Activated CD4-positive, CD25-positive, alpha-beta regulatory T cell treated with anti-CD3 and anti-CD28 coated beads, Interleukin-2, amount 50 U/mL, for 72 hours (primary cell): ENCODE data around the gene CPNE5.
"Not testable (repeated sequence)": the region's sequence is repeated elsewhere in the genome, so short reads cannot be mapped to it uniquely, and the experiment has no call there.

Experiments
- DNase-seq: peaks from one replicate; pipeline ENCODE4 v3.0.0; 2021

CPNE5 gene

DNA sequence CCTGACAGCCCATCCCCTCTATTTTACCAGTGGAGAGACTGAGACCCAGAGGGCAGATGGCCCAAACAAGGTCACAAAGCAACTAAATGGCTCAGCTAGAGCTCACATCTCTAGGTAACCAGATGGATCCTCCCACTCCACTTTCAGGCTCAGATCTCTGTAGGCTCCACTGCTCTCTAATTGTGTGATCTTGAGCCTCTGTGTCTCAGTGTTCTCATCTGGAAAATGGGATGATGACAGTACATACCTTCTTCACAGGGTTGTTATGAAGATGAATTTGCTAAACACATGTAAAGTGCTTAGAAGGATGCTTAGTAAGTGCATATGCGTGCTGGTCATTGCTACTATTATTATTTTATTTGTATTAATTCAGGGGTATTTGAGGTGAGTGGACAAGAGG lies 101.1 kb downstream of the CPNE5 start:
- no peak for DNase-seq

DNA sequence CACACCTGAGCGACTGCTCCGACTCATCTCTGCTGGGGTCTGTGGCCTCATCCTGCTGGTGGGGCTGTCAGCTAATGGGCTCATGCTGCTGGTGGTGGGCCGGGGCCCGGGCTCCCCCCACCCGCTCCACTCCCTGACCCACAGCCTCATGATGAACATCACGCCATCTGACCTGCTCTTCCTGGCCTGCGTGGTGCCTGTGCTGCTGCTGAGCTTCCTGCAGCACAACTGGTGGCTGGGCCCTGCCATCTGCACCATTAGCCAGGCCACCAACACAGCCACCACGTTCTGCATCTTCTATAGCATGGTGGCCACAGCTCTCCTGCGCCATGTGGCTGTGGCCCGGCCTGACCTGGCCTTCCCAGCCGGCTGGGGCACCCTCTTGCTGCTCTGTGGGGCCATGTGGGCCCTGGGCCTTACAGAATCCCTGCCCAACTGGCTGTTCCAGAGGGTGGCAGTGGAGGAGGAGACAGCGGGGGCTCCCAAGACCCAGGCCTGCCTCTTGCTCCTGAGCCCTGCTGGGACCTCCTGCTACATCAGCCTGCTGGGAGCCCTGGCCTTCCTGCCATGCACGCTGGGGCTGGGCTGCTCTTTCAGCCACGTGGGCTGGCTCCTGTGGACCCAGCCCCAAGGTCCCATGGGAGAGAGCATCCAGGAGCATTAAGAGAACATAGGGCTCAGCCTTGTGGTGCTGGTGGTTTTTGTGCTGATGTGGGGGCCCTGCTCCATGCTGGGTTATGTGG lies 102.0 kb downstream of the CPNE5 start:
- DNase-seq = no peak

DNA sequence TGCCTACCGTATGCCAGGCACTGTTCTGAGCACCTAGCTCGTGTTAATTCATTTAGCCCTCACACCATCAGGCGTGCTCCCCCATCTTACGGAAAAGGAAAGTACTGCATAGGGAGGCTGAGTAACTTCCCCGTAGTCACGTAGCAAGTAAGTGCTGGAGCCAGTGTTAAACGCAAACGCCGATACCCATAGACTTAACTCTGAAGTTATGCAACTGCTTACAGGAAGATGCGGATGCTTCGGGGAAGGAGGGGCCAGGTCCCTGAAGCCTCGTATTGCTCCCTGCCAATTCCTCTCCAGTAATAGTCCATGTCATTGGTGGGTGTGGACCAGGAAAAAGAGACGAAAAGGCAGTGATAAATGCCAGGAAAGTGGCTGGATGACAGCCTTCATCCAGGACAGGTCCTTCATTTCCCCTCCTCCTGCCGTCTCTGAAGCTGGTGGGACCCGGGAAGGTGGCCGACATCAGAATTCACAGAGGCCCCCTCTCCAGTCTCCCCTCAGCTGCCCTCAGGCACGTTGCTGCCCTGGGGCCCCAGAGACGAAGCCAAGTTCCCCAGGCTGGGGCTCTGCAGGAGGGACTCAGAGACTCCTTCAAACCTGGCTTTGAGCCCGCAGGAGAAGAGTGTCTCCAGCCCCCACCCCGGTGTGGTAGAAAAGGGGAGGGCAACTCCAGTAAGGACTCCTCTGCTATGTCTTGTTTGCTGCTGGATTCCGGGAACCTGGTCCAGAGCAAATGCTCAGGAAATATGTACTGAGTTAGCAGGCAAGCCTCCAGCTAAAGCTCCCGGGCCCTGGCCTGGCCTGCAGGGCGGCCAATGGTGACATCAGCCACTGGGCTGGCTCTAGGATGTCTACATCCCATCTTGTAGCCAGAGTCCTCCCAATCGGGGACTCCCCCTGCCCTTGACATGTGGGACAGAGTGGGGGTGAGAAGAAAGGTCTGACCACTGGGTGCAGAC lies 103.9 kb downstream of the CPNE5 start:
- no peak for DNase-seq

DNA sequence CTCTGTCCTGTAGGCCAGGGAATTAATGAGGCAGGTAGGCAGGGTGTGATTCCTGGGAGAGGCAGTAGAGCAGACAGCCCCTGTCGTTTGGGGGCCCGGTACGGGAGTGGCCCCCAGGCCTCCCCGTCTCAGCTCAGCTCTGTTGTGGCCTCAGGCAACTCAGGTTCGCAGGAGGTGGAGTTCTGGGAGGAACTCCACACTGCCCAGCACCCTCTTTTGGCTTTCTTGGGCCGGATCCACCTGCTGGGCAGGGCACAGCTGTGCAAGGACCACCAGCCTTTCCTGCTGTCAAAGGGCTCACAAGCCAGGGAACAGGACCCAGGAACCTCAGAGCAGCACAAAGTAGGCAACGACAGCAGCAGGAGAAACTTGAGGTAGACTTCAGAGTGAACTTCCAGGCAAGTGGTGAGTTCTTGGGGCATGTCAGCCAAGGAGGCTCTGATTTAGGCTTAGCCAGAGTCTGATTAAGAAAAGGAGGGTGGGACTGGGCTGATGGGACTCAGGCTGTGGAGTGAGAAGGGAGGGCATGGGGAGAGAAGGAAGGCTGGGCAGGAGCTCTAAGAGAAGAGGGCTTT lies 104.7 kb downstream of the CPNE5 start:
- DNase-seq = no peak

DNA sequence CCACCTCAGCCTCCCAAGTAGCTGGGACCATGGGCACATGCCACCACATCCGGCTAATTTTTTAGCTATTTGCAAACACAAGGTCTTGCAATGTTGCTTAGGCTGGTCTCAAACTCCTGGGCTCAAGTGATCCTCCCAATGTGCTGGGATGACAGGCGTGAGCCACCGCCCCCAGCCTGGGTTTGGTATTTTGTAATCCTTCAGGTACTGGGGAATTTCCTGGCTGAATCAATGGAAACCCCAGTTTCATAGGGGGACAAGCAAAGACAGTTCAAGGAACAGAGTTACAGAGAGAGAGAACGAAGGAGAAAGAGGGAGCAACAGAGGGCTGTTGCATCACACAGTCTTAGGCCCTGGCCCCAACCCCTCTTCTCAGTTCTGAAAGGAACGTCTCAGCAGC lies 105.9 kb downstream of the CPNE5 start:
- no peak for DNase-seq

- DNase-seq = no peak
These were observed 107.5 kb downstream of the CPNE5 start for GRCh38 chr6:36731622-36732310.

DNA sequence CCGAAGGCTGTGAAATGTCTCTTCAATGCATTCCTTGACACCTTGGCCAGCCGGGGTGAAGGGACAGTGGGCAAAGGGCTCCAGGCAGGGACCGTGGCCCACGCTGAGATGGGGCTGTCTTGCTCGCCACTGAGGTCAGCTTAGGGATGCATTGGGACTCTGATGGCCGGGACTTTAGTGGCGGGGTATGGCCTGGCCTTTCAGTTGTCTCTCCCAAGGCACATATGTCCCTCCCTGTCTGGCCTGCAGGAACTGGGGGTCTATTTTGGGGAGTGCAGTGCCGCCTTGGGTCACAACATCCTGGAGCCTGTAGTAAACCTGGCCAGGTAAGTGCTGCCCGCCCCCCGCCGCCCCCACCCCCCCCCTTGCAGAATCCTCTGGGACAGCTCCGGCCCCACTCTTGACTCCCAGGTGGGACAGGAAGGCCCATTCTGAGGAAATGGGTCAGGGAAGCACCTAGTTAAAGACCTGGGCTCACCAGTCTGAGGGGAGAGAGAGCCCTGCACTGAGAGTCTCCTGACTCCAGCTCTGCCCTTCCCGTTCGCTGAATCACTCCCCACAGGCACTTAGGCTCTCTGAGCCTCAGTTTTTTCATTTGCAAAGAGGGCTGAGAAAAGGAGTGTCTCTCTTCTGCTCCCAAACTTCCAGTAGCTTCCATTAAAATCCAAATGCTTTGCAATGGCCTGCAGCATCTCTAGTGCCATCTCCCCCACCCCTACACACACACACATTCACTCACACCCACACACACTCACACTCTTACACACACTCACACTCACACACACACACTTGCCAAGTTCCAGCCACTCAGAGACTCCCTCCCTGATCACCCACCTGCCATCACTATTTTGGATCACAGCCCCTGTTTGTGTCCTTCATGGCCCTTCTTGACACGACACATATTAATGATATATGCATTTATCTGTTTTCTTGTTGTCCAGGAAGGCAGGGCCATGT lies 108.5 kb downstream of the CPNE5 start:
- DNase-seq = no peak

DNA sequence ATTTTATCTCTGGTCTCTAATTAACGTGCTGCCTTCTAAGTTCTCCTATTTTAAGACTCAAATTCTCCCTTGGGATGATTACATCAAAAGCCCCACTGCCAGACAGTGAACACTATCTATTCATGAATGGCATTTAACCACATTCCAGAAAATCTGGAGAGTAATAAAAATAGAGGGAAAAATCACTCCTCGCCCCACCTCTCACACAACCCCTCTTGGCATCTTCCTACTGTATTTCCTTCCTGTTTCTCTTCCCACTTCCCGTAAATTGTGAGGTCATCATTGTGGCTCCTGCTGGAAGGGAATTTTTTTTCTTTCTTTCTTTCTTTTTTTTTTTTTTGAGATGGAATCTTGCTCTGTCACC lies 110.1 kb downstream of the CPNE5 start:
- no peak for DNase-seq

DNA sequence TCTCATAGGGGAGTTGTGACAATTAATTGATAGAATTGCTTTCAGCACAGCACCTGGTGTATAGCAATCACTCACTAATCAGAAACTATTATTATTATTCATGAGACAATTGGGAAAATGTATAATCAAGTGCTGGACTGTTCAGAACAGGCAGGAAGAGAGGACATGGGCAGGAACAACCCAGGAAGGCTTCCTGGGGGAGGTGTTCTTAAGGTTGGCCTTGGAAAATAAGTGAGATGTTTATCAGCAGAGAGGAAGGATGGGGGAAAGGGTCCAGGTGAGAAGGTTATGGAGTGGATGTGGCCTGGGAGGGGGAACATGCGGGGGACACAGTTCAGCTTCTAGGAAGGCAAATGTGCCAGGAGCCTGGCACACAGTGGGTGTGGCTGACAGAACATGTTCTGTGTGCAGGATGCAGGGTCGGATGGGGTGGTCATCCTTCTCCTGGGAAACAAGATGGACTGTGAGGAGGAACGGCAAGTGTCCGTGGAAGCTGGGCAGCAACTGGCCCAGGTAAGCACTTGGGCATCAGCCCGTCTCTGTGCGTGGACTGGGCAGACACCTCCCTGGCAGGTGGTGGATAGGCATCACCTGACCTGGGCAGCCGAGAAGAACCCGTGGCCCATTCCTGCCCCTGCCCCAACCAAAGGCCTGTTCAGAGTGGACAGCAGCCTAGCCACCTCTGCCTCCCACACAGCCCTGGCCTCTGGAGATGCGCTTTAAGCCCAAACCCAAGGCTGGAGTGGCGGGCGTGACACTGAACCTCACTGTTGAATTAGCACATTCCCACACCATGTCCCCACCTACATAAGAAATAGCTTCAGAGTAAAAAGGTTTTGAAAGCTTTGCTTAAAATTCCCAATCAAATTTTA lies 110.7 kb downstream of the CPNE5 start:
- no peak for DNase-seq

GRCh38 chr6:36727505-36728021 lies 111.7 kb downstream of the CPNE5 start:
- DNase-seq = no peak

DNA sequence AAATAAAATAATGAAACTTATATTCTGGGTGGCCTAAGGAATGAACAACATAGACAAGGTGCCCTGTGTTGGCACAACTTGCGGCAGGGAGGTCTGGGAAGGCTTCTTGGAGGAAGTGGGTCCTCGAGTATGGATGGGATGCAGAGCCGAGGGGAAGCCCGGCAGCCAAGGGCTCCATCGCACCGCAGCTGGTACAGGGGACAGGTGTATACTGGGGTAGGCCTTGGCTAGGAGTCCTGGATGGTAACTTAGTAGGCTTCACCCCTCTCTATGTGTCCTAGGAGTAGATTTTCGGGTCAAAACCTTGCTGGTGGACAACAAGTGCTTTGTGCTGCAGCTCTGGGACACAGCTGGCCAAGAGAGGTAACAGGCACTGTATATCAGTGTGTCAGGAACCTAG lies 113.7 kb downstream of the CPNE5 start:
- DNase-seq = no peak

- DNase-seq = peak; percentile 50
These were observed 114.5 kb downstream of the CPNE5 start for GRCh38 chr6:36724514-36725390.

DNA sequence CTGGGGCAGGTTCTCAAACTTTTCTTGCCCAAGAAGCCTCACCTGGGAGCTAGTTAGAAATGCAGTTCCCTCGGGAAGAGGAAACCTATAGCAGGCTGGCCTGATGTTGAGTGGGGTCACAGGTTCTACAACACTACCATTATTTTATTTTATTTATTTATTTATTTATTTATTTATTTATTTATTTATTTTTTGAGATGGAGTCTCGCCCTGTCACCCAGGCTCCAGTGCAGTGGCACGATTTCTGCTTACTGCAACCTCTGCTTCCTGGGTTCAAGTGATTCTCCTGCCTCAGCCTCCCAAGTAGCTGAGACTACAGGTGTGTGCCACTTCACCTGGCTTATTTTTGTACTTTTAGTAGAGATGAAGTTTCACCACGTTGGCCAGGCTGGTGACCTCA lies 115.3 kb downstream of the CPNE5 start:
- DNase-seq = not testable (repeated sequence)

DNA sequence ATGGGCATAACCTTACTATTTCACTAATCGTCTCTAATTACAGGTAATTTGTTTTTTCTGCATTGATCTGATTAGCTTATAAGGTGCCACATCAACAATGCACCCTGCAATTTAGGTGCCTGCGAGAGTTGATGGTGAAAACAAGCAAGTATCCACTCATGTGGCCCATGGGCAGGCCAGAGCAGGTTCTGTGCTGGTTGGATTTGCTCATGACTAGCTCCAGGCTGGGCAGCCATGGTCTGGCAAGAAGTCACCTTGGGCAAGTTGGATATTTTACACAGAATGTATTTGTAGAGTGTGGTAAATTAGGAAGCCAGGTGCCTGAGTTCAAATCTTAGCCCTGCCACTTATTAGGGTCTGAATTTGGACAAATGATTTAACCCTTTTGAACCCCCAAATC lies 116.4 kb downstream of the CPNE5 start:
- DNase-seq = no peak

GRCh38 chr6:36722365-36722764 lies 116.9 kb downstream of the CPNE5 start:
- no peak for DNase-seq

DNA sequence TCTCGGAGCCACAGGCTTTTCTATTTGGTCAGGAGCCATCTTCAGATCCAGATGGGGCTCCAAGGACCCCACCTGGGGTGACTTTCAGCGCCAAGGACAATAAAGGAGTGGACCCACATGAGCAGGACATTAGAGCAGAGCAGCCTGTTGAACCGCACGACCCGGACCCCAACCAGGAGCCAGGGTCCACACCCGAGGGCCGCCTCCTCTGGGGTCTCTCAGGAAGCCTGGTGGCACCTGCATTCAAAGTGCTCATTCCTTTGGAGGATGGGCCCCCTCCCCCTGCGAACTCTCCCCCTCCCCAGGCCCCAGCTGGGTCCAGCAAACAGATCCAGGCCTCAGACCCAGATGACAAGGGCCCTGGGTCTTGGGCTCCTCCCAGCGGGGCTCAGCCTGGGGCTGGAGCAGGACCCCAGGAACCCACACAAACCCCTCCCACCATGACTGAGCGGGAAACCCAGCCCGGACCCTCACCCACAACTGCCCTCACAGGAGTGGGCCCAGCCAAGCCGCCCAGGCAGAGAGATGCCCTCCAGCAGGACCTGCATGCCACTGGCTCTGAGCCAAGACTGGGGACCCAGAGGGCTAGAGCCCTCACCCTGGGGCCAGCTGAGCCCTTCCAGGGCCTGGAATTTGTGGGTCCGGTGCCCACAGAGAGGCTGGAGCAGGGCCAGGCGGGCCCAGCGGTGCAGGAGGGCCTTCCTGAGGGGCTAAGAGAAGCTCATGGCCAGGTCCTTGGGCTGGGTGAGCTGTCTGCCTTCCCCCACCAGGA lies 117.7 kb downstream of the CPNE5 start:
- no peak for DNase-seq

DNA sequence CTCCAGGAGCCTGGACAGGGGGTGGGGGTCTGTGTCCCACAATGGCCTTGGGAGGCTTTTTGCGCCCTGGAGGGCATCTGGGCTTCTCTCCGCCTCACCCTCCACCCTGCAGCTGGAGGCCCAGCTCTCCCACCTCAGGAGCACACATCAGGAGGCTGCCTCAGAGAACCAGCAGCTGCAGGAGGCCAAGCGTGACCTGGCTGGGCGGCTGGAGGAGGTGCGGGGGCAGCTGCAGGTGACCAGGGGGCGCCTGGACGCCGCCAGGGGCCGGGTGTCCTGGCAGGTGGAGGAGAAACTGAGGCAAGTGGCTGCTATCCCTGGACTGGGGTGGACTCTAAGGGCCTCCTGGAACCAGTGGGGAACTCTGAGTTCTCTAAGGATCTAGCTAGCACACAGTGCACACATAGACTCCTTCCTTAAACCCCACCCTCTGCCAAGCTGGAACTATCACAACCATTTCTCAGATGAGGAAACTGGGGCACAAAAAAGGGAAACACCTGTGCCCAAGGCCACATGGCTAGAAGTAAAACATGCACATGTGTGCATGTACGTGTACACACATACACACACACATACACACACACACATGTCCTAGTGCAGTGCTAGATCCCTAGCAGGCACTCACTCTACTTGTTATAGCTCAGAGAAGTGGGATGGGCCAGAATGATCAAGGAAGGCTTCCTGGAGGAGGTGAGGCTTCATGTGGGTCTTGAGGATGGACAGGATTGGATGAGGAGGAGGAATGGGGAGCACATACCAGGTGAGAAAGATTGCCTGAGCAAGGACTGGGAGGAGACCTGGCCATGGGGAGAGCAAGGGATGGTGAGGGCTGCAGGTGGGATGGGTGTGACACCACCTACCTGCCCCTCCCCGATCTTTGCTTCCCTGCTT lies 118.7 kb downstream of the CPNE5 start:
- no peak for DNase-seq

DNA sequence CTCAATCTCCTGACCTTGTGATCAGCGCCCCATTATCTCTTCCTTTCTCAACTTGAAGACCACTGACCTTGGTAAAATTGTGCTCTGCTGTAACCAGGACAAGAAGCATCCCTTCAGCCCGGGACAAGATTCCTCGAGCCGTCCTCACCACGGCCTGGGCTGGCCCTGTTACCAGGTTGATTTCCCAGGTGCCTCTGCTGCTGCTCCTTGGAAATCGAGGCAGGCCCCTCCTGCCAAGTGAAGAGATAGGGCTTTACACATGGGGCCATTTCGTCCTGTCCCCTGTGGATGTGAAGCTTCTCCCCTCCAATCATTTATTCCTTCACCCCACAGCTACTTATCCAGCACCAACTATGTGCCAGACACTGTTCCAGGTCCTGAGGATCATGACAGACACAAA lies 120.1 kb downstream of the CPNE5 start:
- no peak for DNase-seq
